Activated gamma-delta T cell treated with Interleukin-2 at 50 U/mL for 16 hours (primary cell): Measurements from ENCODE around the gene DGKZ.

Experiments used
- DNase-seq: peaks from one replicate; pipeline ENCODE4 v3.0.0-alpha.2; 2020

Gene DGKZ

GRCh38 chr11:46383404-46383758 is 36.1 kb downstream of the DGKZ start:
- DNase-seq = no peak

- no peak for DNase-seq
Observed at GRCh38 chr11:46383974-46384701, 36.9 kb downstream of the DGKZ start.

DNA sequence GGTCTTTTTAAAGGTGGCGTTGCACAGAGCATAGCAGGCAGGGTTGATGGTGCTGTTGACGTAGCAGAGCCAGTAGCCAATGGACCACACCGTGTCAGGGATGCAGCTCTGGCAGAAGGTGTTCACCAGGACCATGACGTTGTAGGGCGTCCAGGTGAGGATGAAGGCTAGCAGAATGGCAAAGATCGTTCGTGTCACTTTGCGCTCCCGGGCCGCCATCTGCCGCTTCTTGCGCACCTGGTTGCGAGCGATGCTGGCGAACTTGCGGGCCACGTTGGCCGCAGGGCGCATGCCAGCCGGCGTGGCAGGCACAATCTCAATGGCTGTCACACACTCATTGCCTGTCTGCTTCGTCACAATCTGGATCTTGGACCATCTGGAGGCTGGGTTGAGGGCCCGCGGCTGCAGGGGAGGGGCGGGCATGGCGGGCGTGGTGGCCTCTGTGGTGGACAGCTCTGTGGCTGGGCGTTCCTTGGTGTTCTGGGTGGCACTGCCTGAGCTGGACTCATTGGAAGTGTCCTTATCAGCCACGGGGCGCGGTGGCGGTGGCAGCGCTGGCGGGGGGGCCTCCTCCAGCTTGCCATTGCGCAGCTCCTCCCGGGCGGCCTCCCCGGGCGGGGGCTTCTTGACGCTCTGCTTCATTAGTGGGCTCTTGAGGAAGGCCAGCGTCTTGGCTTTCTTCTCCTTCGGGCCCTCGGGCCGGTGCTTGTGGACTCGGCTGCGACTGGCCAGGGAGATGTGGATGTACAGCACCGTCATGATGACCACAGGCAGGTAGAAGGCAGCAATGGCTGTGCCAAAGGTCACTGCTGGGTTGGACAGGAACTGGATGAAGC is 38.1 kb downstream of the DGKZ start:
- DNase-seq = no peak

DNA sequence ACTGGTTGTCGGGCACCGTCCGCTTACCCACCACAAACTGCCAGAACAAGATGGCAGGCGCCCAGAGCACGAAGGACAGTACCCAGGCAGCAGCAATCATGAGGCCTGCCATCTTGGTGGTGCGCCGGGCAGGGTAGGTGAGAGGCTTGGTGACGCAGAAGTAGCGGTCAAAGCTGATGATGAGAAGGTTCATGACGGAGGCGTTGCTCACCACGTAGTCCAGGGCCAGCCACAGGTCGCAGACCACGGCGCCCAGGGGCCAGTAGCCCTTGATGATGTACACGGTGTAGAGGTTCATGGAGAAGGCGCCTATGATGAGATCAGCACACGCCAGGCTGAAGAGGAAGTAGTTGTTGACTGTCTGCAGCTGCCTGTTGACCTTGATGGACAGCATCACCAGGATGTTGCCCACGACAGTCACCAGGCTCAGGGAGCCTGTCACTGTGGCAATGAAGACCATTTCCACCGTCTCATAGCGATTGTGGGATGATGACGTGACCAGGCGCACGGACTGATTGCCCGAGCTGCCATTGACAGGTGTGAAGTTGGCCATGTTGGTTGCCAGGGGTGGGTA is 38.8 kb downstream of the DGKZ start:
- no peak for DNase-seq

GRCh38 chr11:46386674-46387073 is 39.4 kb downstream of the DGKZ start:
- no peak for DNase-seq

GRCh38 chr11:46387456-46387855 is 40.2 kb downstream of the DGKZ start:
- DNase-seq = no peak

GRCh38 chr11:46387919-46388618 is 40.8 kb downstream of the DGKZ start:
- DNase-seq = no peak

GRCh38 chr11:46388619-46389449 is 41.6 kb downstream of the DGKZ start:
- DNase-seq = no peak

- DNase-seq = no peak
Observed at GRCh38 chr11:46389450-46390330, 42.4 kb downstream of the DGKZ start.

DNA sequence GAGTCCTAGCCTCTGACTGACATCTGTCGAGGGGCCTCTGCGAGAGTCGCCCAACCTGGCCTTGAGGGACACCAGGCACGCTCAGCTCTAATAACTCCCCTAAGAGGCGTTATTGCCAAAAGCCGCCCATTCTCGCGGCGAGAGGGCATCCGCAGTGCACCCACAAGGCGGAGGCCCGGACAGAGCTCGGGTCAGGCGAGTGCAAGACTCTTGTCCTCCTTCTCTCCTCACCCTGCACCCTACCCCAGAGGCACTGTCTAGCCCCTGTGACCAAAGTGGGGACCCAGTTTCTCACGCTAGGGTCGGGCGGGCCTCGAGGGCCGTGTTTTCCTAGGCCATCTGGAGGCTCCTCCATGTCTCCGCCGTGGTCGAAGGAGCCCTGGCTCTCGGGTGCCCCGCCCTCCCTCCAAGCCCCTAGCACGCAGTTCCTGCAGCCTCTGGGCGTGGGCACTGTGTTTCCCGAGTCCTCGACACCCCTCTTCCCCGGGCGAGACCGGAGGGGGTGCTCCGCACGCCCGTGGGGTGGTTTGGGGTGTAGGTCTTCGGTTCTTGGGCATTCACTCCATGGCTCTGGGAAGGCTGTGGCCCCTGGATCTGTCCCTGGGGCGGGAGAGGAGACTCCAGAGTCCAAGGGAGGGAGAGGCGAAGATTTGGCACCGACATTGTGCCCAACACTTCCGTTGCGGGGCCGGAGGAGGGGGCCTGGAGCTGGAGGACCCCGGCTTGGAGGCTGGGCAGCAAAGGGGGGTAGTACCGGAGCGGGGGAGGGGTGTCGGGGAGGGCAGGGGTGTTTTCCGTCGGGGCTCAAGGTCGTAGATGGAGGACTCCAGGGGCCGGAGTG is 43.3 kb downstream of the DGKZ start:
- DNase-seq = no peak

- no peak for DNase-seq
Observed at GRCh38 chr11:46391186-46391577, 43.9 kb downstream of the DGKZ start.

- DNase-seq = no peak
Observed at GRCh38 chr11:46391578-46392420, 44.5 kb downstream of the DGKZ start, which contains the start of gene CHRM4. CHRM4 (minus strand) TSS chr11:46391776; CDS start chr11:46386557, 5,219 bp downstream.

GRCh38 chr11:46392421-46393230 is 45.4 kb downstream of the DGKZ start:
- DNase-seq = peak; percentile 77

- no peak for DNase-seq
Observed at GRCh38 chr11:46393231-46393616, 46.0 kb downstream of the DGKZ start.

DNA sequence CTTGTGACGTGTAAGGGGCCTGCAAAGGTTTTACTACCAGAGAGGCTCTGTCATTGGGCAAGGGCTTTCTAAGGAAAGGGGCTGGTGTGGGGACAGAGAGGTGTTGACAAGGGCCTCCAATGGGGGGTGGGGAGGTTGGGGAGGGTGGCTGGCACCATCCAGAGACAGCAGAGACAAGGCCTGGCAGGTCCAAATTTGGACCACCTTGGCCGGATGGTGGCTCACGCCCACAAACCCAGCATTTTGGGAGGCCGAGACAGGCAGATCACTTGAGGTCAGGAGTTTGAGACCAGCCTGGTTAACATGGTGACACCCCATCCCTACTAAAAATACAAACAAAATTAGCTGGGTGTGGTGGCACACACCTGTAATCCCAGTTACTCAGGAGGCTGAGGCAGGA is 46.5 kb downstream of the DGKZ start:
- DNase-seq = no peak

- DNase-seq = no peak
Observed at GRCh38 chr11:46397526-46397925, 50.3 kb downstream of the DGKZ start.

DNA sequence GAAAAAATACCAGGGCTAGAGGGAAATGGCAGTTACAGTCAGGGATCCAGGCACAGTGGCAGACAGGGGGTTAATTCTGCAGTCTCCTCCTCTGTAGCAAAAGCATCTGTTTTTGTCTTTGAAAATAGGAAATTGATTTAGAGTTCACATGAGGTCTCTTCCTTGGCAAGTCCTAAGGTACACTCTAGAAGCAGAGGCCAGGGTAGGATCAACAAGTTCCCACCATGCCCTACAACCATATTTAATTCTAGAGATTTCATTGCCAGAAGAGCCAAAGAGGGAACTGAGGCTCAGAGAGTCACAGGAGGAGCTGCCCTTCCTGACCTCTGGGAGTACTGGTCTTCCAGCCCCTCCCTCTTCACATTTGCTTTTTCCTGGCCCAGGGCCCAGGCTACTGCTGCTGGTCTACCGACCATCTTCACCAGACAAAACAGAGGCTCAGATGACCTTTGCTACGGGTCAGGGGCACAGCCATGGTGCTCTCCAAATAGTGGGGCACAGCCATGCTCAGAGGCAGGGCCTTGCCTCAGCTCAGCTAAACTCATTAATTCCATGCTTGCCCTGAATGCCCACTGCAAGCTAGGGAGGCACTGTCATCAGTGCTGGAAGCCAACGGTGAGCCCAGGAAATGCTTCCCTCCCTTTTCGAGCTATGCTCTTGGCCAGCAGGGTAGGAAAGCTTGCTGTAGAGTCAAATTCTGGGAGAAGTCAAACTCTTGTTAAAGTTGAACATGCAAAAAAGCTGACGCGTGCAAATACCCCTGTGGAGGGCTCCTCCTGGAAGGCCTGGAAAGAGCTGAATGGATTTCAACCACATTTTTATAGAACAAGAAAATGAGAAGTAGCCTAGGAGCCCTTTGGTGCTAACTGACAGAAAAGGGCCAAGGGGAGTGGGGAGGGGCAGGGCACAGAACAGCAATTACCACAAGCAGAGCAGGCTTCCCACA is 56.0 kb downstream of the DGKZ start:
- no peak for DNase-seq
